Measurements from ENCODE around the gene USP36.

USP36 gene

GRCh38 chr17:78748730-78749317, 91.8 kb downstream of the USP36 start:
- Histone ChIP-seq H3K4me2 (ENCODE audit: low read depth, low read length, poor library complexity, severe bottlenecking) (peak overlapping the region; percentile 68), H3F3A (ENCODE audit: insufficient read depth) (peaks cover 25% of the 10 kb centered on the region; the same call in 1 of the 2 replicates), H3K27me3 (ENCODE audit: low read length) (no peaks in the 10 kb centered on the region), H3K9me2 (replicated peaks; ENCODE audit: insufficient read depth, low read length) (no peaks in the 10 kb centered on the region), H3K36me3 (ENCODE audit: low read length) (no peaks in the 10 kb centered on the region), H3K9me3 (ENCODE audit: insufficient read depth, low read length) (no peaks in the 10 kb centered on the region), H3K79me2 (ENCODE audit: insufficient read depth, low read length) (peaks cover 52% of the 10 kb centered on the region), H3K4me3 (ENCODE audit: insufficient read depth, low read length, poor library complexity, severe bottlenecking) (no peak overlapping the region), H2AFZ (ENCODE audit: low read depth, low read length, severe bottlenecking) (no peak overlapping the region), H3K9ac (ENCODE audit: low read length) (peak overlapping the region; percentile 30; the same call in 1 of the 2 replicates), H3K27ac (ENCODE audit: low read depth, low read length) (peak overlapping the region; percentile 52; the same call in 1 of the 2 replicates), H4K20me1 (ENCODE audit: low read depth, low read length) (no peaks in the 10 kb centered on the region; the same call in 1 of the 2 replicates)
- TF ChIP-seq EZH2phosphoT487 (conservative IDR thresholded peaks at IDR 0.05; ENCODE audit: low read length), result no peak
- no peak for TF ChIP-seq CTCF (IDR thresholded peaks at IDR 0.05; ENCODE audit: insufficient read depth, low read length, poor library complexity, severe bottlenecking)

- peak overlapping the region; percentile 35 for H3K4me3 ChIP-seq (ENCODE audit: insufficient read depth, low read length, poor library complexity, severe bottlenecking)
- H2AFZ ChIP-seq (ENCODE audit: low read depth, low read length, severe bottlenecking), result no peak overlapping the region
- no peaks in the 10 kb centered on the region for H3K9me3 ChIP-seq (ENCODE audit: insufficient read depth, low read length)
- H3K36me3 ChIP-seq (ENCODE audit: low read length), result no peaks in the 10 kb centered on the region
- no peak for TF ChIP-seq EZH2phosphoT487 (conservative IDR thresholded peaks at IDR 0.05; ENCODE audit: low read length)
- TF ChIP-seq CTCF (IDR thresholded peaks at IDR 0.05; ENCODE audit: insufficient read depth, low read length, poor library complexity, severe bottlenecking), result no peak
- H3K79me2 ChIP-seq (ENCODE audit: insufficient read depth, low read length), result peaks cover 54% of the 10 kb centered on the region
- H3K9me2 ChIP-seq (replicated peaks; ENCODE audit: insufficient read depth, low read length), result no peaks in the 10 kb centered on the region
- no peaks in the 10 kb centered on the region; the same call in 1 of the 2 replicates for H4K20me1 ChIP-seq (ENCODE audit: low read depth, low read length)
- peak overlapping the region; percentile 30 for H3K9ac ChIP-seq (ENCODE audit: low read length)
- H3K27me3 ChIP-seq (ENCODE audit: low read length), result no peaks in the 10 kb centered on the region
- peaks cover 25% of the 10 kb centered on the region; the same call in 1 of the 2 replicates for H3F3A ChIP-seq (ENCODE audit: insufficient read depth)
- H3K4me2 ChIP-seq (ENCODE audit: low read depth, low read length, poor library complexity, severe bottlenecking), result peak overlapping the region; percentile 68
- peak overlapping the region; percentile 52 for H3K27ac ChIP-seq (ENCODE audit: low read depth, low read length)
Measured at GRCh38 chr17:78748048-78748729, 92.4 kb downstream of the USP36 start.

GRCh38 chr17:78747488-78747887, 93.1 kb downstream of the USP36 start:
- Histone ChIP-seq H3K27ac (ENCODE audit: low read depth, low read length) (peak overlapping the region; percentile 52), H3K4me2 (ENCODE audit: low read depth, low read length, poor library complexity, severe bottlenecking) (peak overlapping the region; percentile 68)

More at GRCh38 chr17:78747488-78747887, 93.1 kb downstream of the USP36 start:
- no peaks in the 10 kb centered on the region for H3K9me3 ChIP-seq (ENCODE audit: insufficient read depth, low read length)
- peak overlapping the region; percentile 35 for H3K4me3 ChIP-seq (ENCODE audit: insufficient read depth, low read length, poor library complexity, severe bottlenecking)
- H3F3A ChIP-seq (ENCODE audit: insufficient read depth), result peaks cover 29% of the 10 kb centered on the region; the same call in 1 of the 2 replicates
- no peaks in the 10 kb centered on the region; the same call in 1 of the 2 replicates for H4K20me1 ChIP-seq (ENCODE audit: low read depth, low read length)
- no peaks in the 10 kb centered on the region for H3K36me3 ChIP-seq (ENCODE audit: low read length)
- no peak overlapping the region for H2AFZ ChIP-seq (ENCODE audit: low read depth, low read length, severe bottlenecking)
- TF ChIP-seq EZH2phosphoT487 (conservative IDR thresholded peaks at IDR 0.05; ENCODE audit: low read length), result no peak
- TF ChIP-seq CTCF (IDR thresholded peaks at IDR 0.05; ENCODE audit: insufficient read depth, low read length, poor library complexity, severe bottlenecking), result no peak
- H3K9me2 ChIP-seq (replicated peaks; ENCODE audit: insufficient read depth, low read length), result no peaks in the 10 kb centered on the region
- H3K9ac ChIP-seq (ENCODE audit: low read length), result peak overlapping the region; percentile 30; the same call in 1 of the 2 replicates
- no peaks in the 10 kb centered on the region for H3K27me3 ChIP-seq (ENCODE audit: low read length)
- peaks cover 58% of the 10 kb centered on the region for H3K79me2 ChIP-seq (ENCODE audit: insufficient read depth, low read length)

All from SU-DHL-6 (cell line).